SIG-M5 treated with dmso at 0.1 percent for 504 hours (cell line): ENCODE measurements around the gene PTPRE.

ENCODE experiments used
- DNase-seq: peaks from one replicate; lab custom pipeline; 2025; ENCODE audit not compliant: unreplicated experiment; lab: John Stamatoyannopoulos, UW

Gene PTPRE

GRCh38 chr10:128056303-128057050 lies 149.6 kb downstream of the PTPRE start:
- DNase-seq: no peak

DNA sequence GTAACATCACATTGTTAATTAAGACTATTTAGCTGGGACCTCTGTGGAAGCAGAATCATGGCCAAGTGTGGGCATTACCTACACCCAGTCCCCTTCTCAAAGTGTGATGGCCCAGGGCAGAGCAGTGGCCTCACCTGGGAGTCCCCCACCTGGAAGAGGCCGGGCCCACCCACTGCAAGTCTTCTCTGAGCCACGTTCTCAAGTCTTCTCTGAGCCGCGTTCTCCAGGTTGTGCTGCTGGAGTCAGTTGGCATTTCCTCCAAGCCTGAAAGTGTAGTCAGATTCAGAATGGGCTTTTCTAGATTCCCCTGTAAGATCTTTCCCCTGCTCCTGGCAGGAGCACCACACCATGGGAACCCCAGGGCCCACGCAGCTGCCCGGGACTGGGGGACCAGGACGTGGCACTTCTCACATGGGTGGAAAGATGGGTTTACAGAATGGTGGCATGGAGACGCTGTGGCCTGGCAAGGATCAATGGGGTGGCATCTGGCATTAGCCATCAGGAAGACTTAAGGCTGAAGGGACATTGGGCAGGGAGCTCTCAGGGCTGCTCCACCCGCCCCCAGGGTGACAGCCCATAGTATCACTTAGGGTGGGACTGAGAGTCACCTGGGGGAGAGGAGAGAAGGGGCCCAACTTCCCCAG lies 151.3 kb downstream of the PTPRE start:
- DNase-seq: no peak

DNA sequence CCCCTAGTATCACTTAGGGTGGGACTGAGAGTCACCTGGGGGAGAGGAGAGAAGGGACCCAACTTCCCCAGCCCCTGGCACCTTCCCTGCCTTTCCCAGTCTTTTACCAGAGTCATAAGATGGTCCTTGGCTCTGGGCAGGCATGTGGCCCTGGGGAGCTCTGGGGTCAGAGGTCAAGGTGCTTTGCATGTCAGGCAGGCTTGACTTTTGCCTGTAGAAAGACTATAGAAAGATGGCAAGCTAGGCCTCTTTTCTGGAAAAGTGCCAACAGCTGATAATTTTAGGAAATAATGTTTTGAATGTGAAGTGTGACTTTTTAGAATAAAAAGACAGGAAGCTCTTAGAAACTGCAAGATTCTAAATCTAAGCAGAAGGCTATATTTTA lies 151.8 kb downstream of the PTPRE start:
- DNase-seq: no peak

DNA sequence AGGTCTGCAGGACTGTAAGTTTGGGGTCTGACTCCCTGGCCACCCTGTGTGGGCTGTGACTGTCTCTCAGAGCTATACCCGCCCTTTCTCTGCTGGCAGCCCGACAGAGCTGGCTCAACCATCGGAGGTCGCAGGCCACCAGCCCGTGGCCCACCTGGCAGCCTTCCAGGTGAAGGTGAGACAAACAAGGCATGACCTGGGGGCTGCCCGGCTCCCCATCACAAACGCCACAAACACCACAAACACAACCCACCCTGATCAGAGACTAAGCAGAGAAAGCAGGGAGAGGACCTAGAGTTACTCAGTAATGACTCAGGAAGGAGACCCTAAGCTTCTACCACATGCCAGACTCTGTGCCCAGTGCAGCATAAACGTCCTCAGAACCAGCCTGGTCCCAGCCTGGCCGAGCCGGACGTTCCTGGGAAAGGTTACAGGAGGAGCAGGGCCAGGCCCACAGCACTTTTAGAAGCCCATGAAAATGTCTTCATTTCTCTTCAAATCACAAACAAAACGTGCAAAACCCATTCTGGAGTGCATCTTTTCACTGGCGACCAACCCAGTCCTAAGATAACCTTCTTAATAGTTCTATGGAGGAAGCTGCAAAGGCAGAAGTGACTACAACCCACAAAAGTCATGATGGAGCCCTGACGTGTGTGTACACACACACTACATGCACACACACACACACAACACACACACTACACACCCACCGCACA lies 152.5 kb downstream of the PTPRE start:
- no peak for DNase-seq

- DNase-seq: no peak
These were observed 153.0 kb downstream of the PTPRE start for GRCh38 chr10:128059982-128060293.

DNA sequence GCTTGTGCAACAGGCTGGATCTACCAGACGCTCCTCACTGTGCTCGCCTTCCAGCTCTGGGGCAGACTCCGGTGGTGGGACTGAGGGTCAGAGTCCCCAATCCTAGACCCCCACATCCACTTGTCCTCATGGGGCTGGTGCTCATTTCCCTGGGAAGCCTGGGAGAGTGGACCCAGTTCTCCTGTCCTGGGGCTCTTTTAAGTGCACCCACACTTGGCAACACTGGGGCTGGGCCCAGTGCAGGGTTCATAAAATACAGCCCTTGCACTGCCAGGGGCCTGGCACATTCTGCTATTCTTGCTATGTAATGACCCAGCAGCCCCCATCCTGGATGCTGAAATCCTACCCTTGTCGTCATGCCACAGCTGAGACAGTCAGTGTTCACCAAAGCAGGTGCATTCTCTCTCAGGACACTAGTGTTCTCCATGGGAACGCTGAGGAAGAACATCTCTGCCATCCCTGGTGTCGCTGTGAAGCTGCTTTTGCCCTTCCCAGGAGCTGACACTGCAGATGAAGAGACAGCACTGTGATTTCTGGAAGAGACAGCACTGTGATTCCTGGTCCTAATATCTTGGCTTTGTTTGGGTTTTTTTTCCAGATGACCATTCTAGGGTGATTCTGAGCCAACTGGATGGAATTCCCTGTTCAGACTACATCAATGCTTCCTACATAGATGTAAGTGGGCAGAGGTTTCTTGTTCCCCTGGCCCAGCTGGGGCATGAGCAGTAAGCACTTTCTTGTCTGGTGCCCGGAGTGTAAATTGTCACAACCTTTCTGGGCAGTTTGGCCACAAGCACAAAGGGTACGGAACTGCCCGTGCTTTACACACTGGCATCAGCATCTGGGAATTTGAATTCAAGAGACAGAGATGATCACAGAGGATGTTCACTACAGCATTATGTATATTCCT lies 153.7 kb downstream of the PTPRE start:
- DNase-seq: no peak

- no peak for DNase-seq
These were observed 154.7 kb downstream of the PTPRE start for GRCh38 chr10:128061306-128062300.

- no peak for DNase-seq
These were observed 155.5 kb downstream of the PTPRE start for GRCh38 chr10:128062331-128062880.

GRCh38 chr10:128062881-128063563 lies 156.1 kb downstream of the PTPRE start:
- DNase-seq: peak; percentile 85

- peak; percentile 31 for DNase-seq
These were observed 156.8 kb downstream of the PTPRE start for GRCh38 chr10:128063736-128064107.

- DNase-seq: peak; percentile 96
These were observed 157.4 kb downstream of the PTPRE start for GRCh38 chr10:128064108-128064969.

DNA sequence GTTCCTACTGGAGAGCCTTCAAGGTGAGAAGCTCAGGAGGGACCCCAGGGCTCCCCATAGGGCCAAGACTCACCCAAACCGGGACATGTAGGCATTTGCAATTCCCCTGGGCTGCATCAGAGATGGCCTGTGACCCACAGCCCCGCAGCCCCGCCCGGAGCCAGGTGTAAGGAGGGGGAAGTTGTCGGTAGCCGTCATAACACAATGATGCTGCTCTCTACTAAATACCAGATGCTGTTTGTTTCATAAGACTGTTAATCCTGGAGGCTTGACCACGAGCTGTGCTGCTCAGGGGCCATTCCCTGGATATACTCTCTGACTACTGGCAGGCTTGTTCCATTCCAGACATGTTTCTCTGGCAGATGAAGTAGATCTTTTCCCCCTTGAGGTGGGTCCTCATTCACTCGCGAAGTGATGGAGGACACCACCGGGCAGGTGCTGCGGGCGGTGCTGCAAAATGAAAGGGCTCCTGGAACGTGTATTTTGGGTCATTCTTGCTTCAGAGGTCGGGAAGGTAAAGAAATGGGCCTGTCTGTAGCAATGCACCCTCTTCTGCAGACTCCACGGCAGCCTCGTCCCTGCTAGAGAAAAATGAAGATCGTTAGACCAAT lies 158.2 kb downstream of the PTPRE start:
- peak; percentile 56 for DNase-seq

DNA sequence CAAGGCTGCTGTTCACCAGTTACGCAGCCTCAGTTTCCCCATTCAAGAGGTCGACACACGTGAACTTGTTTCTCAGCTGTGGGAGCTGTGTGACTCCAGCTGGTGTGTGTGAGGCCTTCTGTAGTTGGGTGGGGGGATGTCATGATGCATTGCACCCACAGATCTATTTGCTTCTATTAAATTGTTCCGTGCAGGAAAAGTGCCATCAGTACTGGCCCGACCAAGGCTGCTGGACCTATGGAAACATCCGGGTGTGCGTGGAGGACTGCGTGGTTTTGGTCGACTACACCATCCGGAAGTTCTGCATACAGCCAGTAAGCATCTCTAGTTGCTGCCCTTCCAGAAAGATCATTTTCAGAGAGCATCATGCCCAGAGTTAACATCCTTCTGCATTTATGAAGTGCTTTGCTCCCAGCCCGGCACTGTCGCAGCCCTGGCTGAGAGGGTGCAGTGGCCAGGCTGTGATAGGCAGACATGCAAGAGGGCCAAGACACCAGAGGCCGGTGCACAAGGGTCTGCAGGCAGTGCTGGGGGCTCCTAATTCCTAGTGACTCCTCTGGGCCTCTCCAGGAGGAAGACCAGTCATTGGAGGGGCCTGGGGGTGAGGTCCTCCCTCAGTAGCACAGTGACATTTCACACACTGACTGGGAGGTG lies 159.1 kb downstream of the PTPRE start:
- DNase-seq: no peak

- DNase-seq: no peak
These were observed 160.0 kb downstream of the PTPRE start for GRCh38 chr10:128066870-128067382.

DNA sequence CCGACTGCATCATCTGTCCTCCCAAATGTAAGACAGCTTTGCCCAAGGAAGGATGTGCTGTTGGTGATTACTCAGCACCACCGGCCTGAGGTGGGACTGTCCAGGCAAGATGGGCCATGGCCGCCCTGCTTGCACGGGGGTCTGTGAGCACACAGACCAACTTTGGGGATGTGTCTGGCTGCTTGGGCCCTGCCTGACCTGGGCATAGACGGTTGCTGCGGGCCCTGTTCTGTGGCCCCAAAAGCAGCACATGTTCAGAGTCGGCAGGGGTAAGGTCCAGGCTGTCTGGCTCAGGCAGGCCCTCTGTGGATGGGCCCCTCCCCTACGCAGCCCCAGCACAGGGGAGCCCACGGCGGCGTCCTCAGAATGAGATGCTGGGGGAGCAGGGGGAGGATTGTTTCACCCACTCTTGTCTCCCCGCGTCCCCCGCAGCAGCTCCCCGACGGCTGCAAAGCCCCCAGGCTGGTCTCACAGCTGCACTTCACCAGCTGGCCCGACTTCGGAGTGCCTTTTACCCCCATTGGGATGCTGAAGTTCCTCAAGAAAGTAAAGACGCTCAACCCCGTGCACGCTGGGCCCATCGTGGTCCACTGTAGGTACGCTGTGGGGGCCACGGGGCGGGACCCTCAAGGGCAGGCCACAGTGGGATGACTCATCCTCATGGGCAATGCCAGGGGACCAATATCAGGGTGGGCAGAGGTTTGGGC lies 160.9 kb downstream of the PTPRE start:
- DNase-seq: no peak
